ENCODE results near the gene GRIK1.

The GRIK1 gene

DNA sequence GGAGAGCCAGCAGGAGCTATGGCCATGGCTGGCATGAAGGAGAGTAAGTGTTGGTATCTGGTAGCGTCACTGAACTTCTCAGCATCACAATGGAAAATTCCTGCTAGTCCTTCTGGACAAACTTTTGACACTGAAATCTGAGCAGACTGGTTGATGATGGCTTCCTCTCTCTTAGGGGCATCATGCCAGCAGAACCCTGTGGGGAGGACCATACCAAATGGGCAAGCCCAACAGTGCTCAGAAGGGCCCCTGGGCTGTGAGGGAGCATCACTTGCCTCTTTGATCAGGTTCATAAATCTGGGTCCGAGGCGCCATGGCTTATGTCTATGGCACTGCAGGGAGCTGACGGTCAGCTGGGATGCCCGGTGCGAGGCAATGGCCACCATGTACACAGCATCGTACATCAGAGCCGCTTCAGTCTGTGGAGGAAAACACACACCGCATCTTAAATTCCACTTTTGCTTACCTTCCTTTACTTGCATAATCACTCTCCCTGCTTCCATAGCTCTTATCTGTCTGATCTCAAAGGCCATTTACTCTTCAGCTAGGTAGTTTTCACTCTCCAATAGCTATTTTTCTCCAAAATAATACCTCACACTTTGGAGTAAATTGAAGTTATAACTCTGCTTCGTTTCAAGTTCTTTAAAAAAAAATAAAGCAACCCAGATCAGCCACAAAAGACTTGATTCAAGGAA lies 297.1 kb downstream of the GRIK1 start:
- DNase-seq (ENCODE audit: low read depth in 2 of 2), result no peak

DNA sequence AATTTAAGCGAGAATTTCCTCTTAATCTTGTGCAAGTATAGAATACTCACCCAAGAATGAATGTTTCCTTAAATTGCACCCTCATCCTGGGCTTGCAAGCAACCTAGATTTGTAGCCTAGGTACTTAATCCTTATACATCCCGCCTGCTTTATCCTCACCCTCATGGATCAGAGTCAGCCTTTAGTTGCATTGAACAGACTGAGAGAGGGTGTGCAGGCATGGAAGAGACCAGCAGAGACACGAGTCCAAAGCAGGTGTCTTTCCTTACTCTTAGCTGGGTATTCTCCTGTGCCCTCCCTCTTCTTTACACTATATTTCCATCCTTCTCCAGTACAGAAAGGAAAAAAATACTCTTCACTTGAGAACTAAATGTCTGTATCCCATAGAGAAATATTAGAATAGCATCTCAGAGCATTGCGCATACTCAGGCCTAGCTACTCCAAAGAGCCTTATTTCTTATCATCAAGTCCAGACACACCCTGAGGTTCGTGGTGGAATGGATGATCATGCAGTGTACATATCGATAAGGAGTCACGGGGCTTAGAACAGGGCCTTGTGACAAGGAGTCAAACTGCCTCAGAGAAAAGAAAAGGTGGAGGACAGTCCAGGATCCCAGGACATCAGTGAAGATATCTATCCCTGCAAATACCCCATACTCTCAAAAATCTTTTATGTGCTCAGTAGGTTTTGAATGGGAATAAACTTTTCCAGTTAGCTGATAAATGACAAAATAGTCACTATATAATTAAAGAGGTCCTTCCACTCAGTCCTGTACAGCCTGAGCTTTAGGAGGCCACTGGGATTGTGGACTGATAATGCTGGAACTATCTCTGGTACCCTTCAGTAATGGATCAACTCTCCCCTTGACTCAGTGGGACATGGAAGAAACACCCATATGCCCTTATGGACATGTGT lies 297.9 kb downstream of the GRIK1 start:
- DNase-seq (ENCODE audit: low read depth in 2 of 2), result no peak

DNA sequence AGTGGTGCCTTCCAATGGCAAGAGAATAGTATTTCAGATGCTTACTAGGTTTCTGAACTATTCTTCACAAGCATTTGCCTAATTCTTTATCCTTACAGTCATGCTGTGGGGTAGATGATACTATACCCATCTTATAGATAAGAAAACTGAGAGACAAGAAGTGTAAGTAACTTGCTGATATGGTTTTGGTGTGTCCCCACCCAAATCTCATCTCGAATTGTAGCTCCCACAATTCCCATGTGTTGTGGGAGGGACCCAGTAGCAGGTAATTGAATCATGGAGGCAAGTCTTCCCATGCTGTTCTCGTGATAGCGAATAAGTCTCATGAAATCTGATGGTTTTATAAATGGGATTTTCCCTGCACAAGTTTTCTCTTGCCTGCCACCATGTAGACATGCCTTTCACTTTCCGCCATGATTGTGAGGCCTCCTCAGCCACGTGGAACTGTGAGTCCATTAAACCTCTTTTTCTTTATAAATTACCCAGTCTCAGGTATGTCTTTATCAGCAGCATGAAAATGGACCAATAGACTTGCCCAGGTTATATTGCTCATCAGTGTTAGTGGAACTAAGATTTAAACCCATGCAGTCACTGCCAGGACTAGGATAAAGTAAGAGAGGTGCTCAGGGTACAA lies 298.7 kb downstream of the GRIK1 start:
- DNase-seq (ENCODE audit: low read depth in 2 of 2), result no peak

DNA sequence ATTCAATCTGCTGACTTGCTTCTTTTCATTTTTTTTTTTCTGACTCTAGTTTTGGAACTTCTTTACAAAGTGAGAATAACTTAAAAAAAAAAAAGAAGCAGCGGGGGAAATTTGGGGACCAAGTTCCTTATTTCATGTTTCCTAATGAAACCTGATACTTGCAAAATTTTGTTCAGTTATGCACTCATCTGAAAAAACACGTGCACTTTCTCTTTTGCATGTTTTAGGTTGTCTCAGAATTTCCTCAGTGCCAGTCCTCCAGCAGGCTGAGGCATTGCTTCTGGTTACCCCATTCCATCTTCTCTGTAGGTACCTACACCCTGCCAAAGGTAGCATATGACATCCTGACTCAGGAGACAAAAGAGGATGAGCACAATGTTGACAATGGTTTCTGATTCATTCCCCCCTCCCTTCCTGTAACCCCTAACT lies 299.7 kb downstream of the GRIK1 start:
- no peak for DNase-seq (ENCODE audit: low read depth in 2 of 2)

DNA sequence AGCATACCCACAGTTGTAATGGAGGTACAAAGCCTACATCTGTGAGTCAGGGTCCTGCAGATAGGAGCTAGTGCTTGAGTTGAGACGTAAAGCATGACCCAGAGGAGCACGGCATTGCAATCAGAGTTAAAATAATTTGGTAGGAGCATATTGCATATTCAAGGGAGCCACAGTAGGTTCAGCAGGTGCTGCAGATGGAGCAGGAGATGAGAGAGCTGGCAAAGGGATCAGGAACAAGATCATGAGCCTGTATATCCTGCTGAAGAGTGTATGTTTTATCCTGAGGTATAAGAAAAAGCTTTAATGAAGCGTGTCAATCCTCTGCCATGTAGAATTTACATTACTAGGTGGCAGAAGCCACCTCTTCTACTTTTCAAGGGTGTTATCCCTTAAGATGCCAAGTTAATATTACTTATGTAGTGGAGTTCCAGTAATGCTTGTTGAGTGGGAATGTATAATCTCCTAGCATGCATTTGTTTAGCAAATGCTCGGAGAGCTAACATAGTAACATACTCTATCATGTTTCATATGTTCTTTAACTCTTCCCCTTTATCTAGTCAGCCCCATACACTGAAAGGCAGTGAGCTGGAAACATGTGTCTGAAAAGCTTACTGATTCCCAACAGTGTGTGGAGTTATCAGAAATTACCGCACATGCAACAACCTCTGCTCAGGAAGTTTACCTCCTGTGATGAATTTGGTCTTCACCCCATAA lies 300.3 kb downstream of the GRIK1 start:
- DNase-seq (ENCODE audit: low read depth in 2 of 2), result no peak

DNA sequence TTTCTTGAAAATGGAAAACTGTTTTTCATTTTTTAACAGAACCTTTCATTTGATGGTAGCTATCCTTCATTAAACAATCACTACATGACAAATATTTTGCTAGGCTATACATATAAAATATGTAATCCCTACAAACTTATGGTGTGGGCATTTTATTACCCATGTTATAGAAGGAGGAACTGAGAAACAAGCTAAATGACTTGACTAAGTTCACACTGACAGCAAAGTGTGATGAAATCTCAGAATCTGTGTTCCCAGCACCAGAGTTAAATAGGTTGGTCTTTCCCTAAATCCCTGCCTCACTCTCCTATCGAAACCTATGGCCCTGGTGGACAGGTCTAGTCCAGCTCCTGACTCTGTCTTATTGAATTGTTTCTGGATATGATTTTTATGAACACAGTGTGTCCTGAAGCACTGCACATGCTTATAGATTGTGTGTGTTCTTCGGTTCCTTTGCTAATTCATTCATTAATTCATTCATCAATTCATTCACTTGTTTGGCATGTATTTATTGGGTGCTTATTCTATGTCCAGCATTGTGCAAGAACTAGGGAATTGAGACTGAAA lies 301.0 kb downstream of the GRIK1 start:
- DNase-seq (ENCODE audit: low read depth in 2 of 2), result no peak

DNA sequence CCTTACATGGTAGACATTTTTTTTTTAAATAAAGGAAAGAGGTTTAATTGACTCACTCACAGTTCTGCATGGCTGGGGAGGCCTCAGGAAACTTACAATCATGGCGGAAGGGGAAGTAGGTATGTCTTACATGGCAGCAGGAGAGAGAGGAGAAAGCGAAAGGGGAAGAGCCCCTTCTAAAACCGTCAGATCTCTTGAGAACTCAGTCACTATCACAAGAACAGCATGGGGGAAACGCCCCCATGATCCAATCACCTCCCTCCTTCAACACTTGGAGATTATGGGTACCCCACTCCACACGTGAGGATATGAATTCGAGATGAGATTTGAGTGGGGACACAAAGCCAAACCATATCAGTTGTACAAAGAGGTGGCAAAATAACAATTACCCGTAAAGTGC lies 301.7 kb downstream of the GRIK1 start:
- DNase-seq (ENCODE audit: low read depth in 2 of 2), result no peak

DNA sequence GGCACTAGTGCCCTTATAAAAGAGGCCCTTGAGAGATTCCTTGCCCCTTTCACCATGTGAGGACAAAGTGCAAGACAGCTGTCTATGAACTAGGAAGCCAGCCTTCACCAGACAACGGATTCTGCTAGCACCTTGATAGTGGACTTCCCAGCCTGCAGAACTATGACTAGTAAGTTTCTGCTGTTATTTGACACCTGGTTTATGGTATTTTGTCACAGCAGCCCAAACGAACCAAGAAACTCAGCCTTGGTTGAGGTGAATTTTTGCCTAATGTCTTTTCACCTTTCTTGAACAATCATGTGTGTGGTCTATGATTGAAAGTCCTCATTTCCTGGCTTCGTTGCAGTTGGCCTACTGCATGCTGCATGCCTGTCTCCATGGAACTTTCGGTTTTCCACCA lies 302.2 kb downstream of the GRIK1 start:
- DNase-seq (ENCODE audit: low read depth in 2 of 2), result no peak

DNA sequence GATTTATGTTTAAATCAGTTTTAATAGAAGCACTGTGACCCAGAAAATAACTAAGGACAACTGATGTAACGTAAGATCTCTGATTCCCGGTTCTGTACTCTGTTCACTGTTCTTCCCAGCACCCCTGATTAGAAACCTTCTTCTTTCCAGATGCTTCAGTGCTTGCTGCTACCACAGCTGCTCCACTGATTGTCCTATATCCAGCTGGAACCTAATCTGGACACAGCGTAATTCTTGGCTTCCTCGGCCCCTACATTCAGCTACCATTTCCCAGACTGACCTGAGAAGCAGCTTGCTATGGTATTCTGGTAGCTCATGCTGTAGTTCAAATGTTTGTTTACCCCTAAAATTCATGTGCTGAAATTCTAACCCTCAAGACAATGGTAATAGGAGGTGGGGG lies 302.7 kb downstream of the GRIK1 start:
- no peak for DNase-seq (ENCODE audit: low read depth in 2 of 2)

DNA sequence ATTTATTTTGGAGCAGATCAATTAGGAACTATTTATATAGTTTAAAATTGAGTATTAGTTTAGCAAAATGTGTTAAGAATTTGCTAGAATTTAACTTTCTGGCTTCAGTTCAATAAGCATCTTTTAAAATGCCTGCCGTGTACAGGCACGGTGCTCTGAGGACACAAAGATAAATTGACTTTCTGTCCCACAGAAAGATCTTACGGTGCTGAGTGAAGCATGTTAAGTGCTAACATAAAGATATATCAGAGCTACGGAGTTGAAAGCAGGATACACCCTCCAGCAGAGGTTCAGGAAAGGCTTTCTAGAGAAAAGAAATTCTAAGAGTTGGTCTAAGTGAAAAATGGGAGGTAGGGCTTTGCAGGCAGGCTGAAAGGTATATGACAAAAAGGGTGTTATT lies 305.4 kb downstream of the GRIK1 start:
- no peak for DNase-seq (ENCODE audit: low read depth in 2 of 2)

DNA sequence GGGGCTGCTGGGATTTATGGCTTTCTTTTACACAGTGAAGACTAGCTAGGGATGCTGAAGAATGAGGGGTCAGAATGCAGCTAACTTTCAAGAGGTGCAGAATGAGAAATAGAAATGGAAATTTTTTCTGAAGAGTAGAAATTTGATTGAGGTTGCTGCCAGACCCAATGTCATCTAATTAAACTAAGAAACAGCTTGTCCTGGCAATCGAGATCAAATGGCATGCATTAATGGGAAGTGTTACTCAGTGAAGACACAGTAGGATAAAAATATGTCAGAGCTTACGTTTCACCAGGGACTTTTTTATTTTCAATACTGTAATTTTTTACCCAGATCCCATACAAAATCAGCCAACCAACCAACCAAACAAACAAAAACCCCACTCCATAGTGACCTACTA lies 306.0 kb downstream of the GRIK1 start:
- no peak for DNase-seq (ENCODE audit: low read depth in 2 of 2)

DNA sequence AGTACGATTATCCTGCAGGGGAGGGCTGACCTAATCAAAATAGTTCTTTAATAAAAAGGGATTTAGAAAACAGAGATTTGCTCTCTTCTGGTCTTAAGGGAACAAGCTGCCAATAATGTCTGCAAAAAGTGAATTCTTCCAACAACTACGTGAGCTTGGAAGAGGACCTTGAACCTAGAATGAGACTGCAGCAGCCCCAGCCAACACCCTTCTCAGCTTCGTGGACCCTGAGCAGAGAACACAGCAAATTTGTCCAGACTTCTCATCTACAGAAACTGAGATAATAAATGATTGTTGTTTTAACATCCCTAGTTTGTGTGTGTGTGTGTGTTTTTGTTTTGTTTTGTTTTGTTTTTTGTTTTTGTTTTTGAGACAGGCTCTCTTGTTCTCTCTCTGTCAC lies 309.4 kb downstream of the GRIK1 start:
- no peak for DNase-seq (ENCODE audit: low read depth in 2 of 2)

DNA sequence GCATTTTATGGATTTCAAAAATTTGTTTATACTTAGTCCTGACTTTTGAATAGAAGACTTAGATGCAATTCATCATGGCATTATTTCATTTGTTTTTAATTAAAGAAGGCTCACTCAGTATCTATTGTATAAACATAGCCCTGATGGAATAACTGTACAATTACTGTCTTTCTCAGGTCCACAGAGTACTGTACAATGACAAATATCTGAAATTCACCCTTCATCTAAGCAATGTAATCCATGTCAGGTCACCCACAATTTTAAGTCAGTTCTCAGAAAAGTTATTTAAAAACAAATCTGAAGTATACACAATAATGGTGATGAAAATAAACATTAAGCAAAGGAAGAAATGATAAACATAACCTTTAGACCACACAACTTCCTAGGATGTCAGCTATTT lies 311.9 kb downstream of the GRIK1 start:
- DNase-seq (ENCODE audit: low read depth in 2 of 2), result no peak

DNA sequence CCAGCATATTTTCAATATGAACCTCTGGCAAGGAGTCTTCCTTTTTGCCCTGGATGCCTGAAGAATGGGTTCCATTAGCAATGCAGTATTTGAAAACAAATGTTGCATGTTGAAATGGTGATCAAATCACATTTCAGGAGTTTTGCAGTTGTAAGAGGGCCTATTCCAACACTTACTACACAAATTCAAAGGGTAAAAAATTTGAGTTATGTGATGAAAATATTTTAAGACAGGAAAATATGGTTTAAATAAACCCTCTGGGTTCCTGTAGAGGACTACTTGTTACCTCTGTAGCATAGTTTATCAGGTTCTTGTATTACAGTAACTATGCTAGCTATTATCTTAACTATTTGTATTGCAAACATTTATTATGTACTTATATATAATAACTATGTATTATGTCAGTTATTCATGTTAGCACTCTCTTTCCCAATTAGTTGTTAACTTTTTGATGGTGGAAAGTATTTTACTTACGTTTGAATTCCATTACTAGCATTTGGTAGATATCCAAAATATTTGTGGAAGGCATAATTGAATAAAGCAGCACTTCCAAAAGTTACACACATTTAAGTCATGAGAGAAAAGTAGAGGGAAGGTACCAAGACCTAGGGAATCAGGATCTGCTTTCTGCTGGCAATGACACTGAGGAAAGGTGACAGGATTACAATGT lies 312.9 kb downstream of the GRIK1 start:
- no peak for DNase-seq (ENCODE audit: low read depth in 2 of 2)

DNA sequence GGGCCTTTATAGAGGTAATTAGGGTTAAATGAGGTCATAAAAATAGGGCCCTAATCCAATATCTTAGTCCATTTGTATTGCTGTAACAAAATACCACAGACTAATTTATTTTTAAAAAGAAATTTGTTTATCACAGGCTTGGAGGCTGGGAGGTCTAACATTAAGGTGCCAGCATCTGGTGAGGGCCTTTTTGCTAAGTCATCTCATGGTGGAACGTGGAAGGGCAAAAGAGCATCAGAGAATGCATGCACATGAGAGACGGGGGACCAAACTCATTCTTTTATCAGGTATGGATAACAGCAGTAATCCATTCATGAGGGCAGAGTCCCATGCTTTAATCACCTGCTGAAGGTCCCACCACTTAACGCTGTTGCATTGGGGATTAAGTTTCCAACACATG lies 313.8 kb downstream of the GRIK1 start:
- DNase-seq (ENCODE audit: low read depth in 2 of 2), result no peak

DNA sequence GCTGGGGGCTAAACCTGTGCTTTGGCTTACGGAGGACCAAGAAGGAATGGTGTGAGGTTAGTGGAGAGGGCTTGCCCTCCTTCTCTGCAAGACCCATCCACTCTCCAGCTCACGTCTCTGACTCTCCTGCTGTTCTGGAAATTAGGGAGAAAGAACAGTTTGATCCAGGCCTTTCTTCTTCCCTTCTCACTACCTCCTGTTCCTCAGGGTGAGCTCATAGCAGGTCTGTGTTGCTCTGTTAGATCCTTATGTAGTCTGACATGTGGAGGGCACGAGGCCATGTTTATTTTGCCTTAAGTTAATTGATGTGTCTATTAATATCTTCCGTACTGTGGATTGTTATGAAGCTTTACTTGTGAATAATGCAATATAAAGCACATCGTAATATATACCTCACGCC lies 315.0 kb downstream of the GRIK1 start:
- DNase-seq (ENCODE audit: low read depth in 2 of 2), result no peak

DNA sequence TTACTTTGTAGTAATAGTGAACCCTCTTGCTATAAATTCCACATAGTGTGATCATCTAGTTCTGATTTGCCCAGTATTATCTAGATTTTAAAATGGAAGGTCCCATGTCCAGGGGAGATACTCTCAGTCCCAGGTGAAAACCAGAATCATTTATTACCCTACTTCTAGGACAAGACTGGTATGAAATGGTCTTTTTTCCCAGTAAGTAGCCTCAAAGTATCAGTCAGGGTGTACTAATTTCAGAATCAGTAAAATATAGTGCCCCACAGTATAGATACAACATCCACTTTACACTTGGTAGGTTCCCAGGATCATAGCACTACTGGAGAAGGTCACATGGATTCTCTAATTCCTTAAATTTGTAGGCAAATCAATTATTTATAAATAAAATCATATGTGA lies 318.3 kb downstream of the GRIK1 start:
- no peak for DNase-seq (ENCODE audit: low read depth in 2 of 2)

DNA sequence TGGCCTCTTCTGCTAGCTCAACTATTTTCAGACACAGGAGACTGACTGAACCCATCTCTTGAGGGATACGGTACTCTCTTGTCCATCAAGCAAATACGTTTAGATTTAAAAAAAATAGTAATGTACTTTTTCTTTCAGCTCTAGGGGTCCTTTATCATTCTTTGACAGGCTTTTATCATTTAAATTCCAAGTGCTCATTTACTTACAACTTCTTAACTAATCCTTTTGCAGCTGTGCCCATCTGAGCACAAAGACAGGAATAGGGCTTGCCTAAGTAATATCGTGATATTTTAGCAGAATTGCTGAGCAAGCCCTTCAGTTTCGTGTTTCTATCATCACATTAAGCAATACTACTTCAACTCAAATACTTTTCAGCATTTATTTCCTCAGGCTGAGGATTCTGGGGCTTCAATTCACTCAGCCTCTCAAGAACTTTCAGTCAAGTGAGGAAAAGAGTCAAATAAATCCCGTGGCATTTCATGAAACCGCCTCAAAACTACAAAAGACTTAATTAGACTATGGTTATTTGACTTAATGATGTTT lies 323.5 kb downstream of the GRIK1 start:
- no peak for DNase-seq (ENCODE audit: low read depth in 2 of 2)

DNA sequence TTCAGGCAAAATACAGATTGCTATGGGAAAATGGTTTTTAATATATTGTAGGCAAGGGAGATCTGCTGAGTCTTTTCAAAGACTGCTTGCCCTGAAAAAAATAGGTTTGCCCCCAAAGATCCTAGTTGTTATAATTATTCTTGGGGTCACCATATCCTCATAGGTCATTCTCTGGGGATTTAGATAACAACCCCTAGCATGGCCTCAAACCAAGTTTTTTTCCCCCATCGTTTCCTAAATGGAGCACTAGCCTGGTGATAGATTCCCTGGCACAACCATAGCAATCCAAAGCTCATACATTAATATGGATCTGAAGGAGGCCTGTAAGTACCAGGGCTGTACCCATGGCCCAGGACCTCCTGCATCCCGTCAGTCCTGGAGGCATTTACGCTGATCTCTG lies 325.9 kb downstream of the GRIK1 start:
- no peak for DNase-seq (ENCODE audit: low read depth in 2 of 2)

DNA sequence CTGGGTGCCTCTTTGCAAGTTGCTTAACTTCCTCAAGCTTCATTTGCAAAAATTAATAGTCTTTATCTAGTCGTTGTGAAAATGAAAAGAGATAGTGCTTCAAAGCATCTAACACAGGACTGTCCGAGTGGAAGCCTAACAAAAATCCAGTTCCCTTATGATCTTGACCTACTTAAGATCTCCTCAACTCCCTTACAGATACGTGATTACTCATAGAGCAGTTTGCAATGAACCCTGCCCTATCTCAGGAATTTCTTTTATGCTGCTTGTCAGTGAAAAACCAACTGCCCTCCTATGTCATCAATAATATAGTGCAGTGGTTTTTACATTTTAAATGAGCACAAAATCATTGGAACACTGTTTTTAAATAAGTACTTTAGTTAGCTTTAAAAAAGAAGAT lies 326.8 kb downstream of the GRIK1 start:
- no peak for DNase-seq (ENCODE audit: low read depth in 2 of 2)

DNA sequence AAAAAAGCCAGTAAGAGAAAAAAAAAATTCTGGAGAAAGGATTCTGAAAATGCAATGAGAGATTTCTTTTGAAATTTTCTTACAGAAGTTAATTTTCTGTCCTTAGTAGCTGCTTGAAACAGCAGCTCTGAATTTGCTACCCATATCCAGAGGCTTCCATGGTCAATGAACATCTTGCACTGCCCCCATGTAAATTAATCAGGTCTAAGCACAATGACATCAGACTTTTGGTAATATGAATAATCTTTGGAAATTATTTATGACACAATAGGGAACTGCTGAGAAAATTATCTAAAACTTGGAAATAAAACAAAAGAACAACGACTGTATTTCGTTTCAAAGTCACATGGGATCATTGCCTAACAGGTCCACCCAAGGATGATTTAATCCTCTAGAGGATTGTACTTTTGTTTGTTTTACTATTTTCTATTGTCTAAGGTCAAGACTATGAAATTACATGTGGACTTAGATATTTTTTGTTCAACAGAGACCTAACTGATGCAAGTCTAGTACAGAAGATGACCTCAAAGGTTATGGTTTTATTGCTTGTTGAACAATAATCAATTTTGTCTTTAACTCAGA lies 328.9 kb downstream of the GRIK1 start:
- no peak for DNase-seq (ENCODE audit: low read depth in 2 of 2)

Data from stimulated activated CD8-positive, alpha-beta memory T cell treated with anti-CD3 and anti-CD28 coated beads, Interleukin-7, amount 100 ng/mL, for 4 hours (primary cell).